Measurements from ENCODE around the gene LZTFL1.
A peak's percentile ranks its signal among the peaks of the same experiment; 100 is the strongest.

LZTFL1 gene, protein sequence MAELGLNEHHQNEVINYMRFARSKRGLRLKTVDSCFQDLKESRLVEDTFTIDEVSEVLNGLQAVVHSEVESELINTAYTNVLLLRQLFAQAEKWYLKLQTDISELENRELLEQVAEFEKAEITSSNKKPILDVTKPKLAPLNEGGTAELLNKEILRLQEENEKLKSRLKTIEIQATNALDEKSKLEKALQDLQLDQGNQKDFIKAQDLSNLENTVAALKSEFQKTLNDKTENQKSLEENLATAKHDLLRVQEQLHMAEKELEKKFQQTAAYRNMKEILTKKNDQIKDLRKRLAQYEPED

DNA sequence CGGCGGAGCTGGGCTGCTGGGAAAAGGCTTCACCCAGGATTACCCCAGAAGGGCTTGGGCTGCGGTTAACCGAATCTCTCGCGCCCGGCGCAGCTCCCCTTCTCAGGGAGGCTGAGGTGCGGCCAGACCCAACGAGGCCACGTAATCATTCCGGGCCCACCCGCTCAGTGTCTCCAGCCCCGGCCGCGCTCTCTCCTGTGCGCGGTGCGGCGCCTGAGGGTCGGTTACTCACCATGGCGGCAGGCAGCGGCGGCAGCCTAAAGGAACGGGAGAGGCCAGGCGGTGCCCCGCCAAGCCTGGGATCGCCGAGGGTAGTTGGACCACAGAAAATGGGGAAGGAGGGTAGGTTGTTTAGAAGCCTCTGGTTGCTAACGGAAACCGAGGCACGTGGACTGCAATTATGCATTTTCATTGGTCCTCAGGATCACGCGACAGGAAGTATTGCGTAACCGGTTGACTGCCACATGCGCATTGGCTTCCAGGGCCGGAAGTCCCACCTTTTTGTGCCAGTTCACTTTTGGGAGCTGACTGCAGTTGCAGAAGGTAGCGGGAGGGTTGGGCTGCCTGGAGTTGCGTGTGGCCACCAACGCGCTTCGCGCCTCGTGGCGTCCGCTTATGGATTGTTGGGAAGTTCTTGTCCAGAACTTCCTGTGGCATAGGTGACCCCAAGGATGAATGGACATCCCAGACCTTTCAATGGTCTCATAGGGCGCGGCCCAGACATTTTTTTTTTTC is at the start of gene LZTFL1:
Gene LZTFL1 (minus strand): TSS at position 363 of the 735 bp plus-strand sequence. CDS start 128 bp downstream, at position 235.
- peak; percentile 93 for DNase-seq

DNA sequence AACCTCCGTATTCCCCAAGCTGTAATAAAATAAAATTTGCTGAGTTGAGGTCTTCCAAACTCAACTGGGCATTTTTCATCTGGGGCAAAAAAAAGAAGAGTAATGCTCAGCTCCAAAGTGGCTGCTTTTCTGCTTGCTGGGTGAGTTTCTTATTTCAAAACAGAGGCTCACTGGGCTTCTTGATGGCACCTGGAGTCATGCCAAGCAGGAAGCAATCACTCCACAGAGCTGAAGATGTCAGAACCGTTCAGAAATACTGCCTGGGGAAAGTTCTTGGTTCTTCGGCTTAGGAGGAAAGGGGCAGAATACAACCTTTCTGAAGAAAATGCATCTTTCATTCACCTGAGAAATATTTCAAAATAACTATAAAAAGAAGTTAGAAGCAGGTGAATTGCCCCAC is 48.5 kb upstream of the LZTFL1 start:
- DNase-seq = peak; percentile 13

- DNase-seq = no peak
Measured at GRCh38 chr3:45889337-45889736, 47.4 kb upstream of the LZTFL1 start.

- no peak for DNase-seq
Measured at GRCh38 chr3:45887759-45888511, 46.0 kb upstream of the LZTFL1 start.

GRCh38 chr3:45887285-45887684 is 45.4 kb upstream of the LZTFL1 start:
- no peak for DNase-seq

DNA sequence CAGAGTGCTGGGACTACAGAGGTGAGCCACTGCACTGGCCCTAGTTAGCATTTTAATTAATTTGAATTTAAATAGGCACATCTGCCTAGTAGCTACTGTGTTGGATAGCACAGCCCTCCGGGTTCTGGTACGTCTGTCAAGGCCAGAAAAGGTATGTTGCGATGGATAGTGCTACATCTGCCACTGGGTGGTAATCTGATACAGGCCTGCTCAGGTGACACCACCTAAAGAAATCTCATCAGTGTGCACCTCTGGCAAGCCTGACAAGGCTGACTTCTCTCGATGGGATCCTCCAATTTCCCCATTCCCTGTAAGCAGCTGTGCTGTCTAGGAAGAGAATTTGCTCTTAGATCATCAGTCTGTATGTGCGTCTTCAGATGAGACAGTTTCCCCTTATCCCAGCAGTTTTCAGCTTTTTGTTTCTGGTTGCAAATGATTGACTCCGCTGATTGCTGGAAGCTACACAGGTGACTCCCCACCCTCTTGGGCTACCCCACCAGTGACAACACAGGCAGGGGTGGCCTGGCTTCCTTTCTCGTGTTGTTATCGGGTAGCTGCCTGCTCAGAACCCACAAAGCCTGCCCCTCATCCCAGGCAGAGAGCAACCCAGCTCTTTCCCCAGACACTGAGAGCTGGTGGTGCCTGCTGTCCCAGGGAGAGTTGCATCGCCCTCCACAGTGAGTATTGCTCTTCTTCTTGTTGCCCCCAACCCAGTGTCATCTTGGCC is 44.2 kb upstream of the LZTFL1 start, which contains the start of gene CCR9:
Gene CCR9 (plus strand): TSS at position 565 of the 727 bp plus-strand sequence. CDS start 8,391 bp downstream, outside the sequence.
- peak; percentile 28 for DNase-seq

DNA sequence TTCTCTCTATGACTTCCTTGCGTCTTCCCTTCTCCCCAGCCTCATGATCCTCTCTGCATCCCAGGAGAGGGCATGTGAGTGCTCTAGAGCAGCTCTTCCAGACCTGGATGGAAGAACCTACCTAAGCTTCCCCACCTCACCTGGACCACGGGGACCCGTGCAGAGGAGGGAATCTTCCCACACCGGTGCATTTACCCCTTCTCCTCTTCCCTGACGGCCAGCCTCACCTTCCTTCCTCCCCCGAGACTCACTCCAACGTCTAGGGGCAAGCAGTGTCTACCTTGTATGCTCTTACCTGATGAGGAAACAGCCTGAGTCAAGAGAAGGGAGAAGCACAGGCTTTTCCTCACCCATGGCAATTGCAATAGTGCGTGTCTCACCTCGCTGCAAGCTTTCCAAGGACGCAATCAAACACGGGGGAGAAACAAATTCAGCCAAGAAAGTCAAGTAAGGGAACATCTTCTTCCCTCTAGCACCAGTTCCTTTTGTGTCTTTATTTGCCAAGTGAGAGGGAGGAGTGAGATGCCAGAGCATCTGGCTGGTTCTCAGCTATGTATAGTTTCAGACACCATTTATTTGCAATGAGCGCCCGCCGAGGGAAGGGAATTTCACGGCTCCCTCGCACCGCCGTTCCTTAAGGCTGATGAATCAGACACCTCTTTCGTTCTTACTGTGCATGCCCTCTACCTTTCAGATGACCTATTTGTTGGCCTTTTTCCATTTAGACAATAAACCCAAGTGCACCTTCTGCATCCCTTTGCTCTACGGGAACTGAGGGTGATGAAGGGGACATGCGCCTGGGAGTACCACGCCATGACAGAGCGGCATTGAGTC is 42.7 kb upstream of the LZTFL1 start:
- DNase-seq = no peak

- peak; percentile 49 for DNase-seq
Measured at GRCh38 chr3:45881078-45882022, 39.4 kb upstream of the LZTFL1 start.

DNA sequence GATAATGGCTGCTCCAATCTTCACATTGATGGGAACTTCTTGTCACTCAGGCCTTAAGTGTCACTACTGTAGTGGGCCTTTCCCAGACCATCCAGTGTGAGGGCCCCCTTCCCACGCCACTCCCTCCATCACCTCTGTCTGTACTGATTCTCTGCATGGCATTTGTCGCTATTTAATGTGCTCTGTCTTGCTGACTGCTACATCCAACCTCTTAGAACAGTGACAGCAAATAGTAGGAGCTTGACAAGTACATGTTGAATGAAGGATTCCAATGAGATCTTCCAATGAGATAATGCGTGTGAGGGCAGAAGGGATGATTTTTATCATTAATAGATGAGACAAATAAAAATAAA is 38.8 kb upstream of the LZTFL1 start:
- no peak for DNase-seq

DNA sequence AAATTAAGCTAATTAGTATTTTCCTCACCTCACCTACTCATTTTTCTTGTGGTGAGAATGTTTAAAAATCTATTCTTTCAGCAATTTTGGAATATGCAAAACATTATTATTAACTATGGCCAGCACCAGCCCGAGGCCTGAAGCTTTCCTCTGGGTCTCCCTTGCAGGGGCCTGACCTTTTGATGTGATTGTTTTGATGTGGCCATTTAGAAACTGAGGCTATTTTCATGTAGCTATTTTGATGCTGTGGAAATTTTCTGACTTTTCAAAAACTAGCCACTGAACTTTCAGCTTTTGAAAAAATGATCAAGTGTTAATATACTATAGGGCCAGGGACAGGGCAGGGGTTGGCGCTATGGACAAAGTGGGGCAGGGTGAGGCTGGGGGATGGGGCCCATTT is 36.2 kb upstream of the LZTFL1 start:
- DNase-seq = no peak

GRCh38 chr3:45874677-45875346 is 32.9 kb upstream of the LZTFL1 start:
- DNase-seq = no peak

- no peak for DNase-seq
Measured at GRCh38 chr3:45873638-45874037, 31.7 kb upstream of the LZTFL1 start.

- DNase-seq = no peak
Measured at GRCh38 chr3:45873036-45873435, 31.1 kb upstream of the LZTFL1 start.

DNA sequence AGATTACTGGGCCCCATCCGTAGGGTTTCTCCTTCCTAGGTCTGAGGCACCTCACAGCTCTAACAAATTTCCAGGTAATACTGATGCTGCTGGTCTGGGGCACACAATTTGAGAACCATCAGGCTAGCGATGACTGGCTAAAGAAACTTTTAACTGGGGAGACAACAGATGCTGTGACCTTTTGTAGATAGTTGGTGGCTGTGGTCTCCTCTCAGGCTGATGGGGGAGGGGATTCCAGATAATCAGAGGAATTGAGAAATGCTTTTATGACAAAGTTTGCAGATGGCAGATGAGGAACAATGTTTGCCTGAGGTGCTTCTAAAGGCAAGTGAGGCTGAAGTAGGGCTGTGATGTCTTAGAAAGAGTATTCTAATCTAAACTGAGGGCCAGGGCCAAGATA is 30.6 kb upstream of the LZTFL1 start:
- DNase-seq = no peak

- no peak for DNase-seq
Measured at GRCh38 chr3:45871780-45872179, 29.9 kb upstream of the LZTFL1 start.

- peak; percentile 77 for DNase-seq
Measured at GRCh38 chr3:45870099-45870498, 28.2 kb upstream of the LZTFL1 start.

GRCh38 chr3:45869638-45870037 is 27.7 kb upstream of the LZTFL1 start:
- no peak for DNase-seq

DNA sequence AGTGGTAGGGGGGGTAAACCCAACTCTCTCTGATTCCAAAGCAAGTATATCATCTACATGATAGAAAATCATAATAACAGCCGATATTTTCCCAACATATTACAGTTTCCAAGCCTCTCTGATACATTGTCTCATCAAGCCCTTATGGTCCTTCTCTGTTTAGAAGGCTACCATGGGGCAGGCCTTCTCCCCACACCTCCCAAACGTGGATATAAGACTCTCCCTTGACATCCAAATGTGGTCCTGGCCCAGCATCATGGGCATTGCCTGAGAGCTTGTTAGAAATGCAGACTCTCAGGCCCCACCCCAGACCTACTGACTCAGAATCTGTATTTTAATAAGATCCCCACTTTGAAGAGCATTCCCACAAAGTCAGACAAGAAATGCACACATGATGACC is 26.7 kb upstream of the LZTFL1 start:
- DNase-seq = no peak

DNA sequence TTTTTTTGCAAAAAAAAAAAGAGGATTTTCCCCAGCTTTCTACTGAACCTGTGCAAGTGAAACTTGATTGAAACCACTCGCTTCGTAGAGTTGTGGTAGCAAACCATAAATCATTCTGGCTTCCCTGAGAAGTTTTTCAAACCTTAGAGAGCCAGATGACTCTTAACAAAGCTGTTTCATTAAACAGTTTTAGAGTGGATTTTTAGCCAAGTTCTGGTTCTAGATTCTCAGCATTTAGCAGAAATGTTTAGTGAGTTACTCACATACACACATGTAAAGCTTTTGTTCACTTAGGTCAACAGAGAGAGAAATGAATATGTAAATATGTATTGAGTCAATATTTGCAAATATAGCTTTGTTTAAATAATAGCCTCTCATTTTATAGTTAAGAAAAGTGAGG is 26.3 kb upstream of the LZTFL1 start:
- no peak for DNase-seq

- no peak for DNase-seq
Measured at GRCh38 chr3:45865563-45865962, 23.6 kb upstream of the LZTFL1 start.
